CD4-positive, CD25-positive, alpha-beta regulatory T cell (primary cell): Measurements from ENCODE around the gene IQCF2. TPM values are rescaled to one million over a fixed set of nuclear protein-coding genes. Genes with fewer than 3 reads are reported as not detected.

Source experiments
- ATAC-seq, 2 donors: fragments of 150-1000 bp; cut with Tn5 transposase; one replicate each; pipeline ENCODE4 v1.10.0; 2021; ENCODE audit warnings: low read depth in 2 of 2, moderate number of reproducible peaks in 2 of 2, moderate library complexity in 1 of 2
- DNase-seq, 3 donors: peaks; one replicate each; pipeline versions ENCODE4 v3.0.0 to v3.0.0-alpha.2; 2012 to 2022; ENCODE audit warnings: mixed read lengths in 1 of 3
- H3K27ac ChIP-seq: one replicate; pipeline ENCODE4 v1.7.0; 2013; ENCODE audit warnings: mild to moderate bottlenecking, low read length; ENCODE audit not compliant: insufficient read depth, poor library complexity, severe bottlenecking
- H3K27me3 ChIP-seq: one replicate; pipeline ENCODE4 v1.7.0; 2013; ENCODE audit warnings: low read length; ENCODE audit not compliant: control insufficient read depth, insufficient read depth
- H3K36me3 ChIP-seq: one replicate; pipeline ENCODE4 v1.7.0; 2013; ENCODE audit warnings: mild to moderate bottlenecking, low read length, moderate library complexity; ENCODE audit not compliant: control insufficient read depth, insufficient read depth
- H3K4me1 ChIP-seq: 2 replicates; pipeline ENCODE4 v1.7.0; 2013; ENCODE audit warnings: mild to moderate bottlenecking, low read length; ENCODE audit not compliant: insufficient read depth, control insufficient read depth, poor library complexity, severe bottlenecking
- H3K4me3 ChIP-seq: one replicate; pipeline ENCODE4 v1.7.0; 2013; ENCODE audit warnings: low read depth, mild to moderate bottlenecking, low read length, moderate library complexity
- H3K9me3 ChIP-seq, 2 experiments: 1 replicate in 1 of 2; 2 replicates in 1 of 2; pipeline ENCODE4 v1.7.0; 2013; ENCODE audit warnings: low read length in 2 of 2, mild to moderate bottlenecking in 1 of 2, moderate library complexity in 1 of 2; ENCODE audit not compliant: control insufficient read depth in 2 of 2
- H3K27ac Mint-ChIP-seq, 3 donors: one replicate each; pipeline ENCODE4 v1.8.0; 2020 to 2022; ENCODE audit warnings: mild to moderate bottlenecking in 3 of 3, mixed read lengths in 3 of 3, moderate library complexity in 2 of 3
- H3K27me3 Mint-ChIP-seq: one replicate; pipeline ENCODE4 v1.8.0; 2022; ENCODE audit warnings: mild to moderate bottlenecking, mixed read lengths
- H3K36me3 Mint-ChIP-seq: one replicate; pipeline ENCODE4 v1.8.0; 2020; ENCODE audit warnings: mixed read lengths
- H3K4me1 Mint-ChIP-seq, 4 donors: one replicate each; pipeline ENCODE4 v1.8.0; 2020 to 2022; ENCODE audit warnings: mixed read lengths in 4 of 4, mild to moderate bottlenecking in 1 of 4
- H3K4me3 Mint-ChIP-seq, 4 donors: one replicate each; pipeline ENCODE4 v1.8.0; 2020 to 2022; ENCODE audit warnings: mild to moderate bottlenecking in 4 of 4, mixed read lengths in 4 of 4, moderate library complexity in 3 of 4
- H3K9me3 Mint-ChIP-seq, 7 donors: one replicate each; pipeline ENCODE4 v1.8.0; 2020 to 2022; ENCODE audit warnings: mixed read lengths in 7 of 7, mild to moderate bottlenecking in 3 of 7, moderate library complexity in 2 of 7
- polyA plus RNA-seq, 4 donors: library from polyadenylated mRNA; unstranded; fragments of 300-500 nt; fragmentation: Illumina TruSeq; gene quantifications; one replicate each; pipeline ENCODE4 v1.2.3, GENCODE V29; 2021
- total RNA-seq: library from RNA; stranded (reverse); gene quantifications from one replicate; pipeline ENCODE4 v1.2.3, GENCODE V29; 2022

The IQCF2 gene
- total and polyA plus RNA-seq, 5 donors from 2014 or later: not detected

GRCh38 chr3:51879937-51880336 lies 18.5 kb downstream of the IQCF2 start:
- ATAC-seq: no peak
- Mint-ChIP-seq H3K4me1 (no peaks in the 10 kb centered on the region), H3K27me3 (peaks cover 18% of the 10 kb centered on the region), H3K9me3 (peaks cover 0 to 6% (median 0%) of the 10 kb centered on the region in 7 donors), H3K36me3 (no peaks in the 10 kb centered on the region), H3K27ac (no peak overlapping the region), H3K4me3 (no peak overlapping the region)
- Histone ChIP-seq H3K36me3 (no peaks in the 10 kb centered on the region), H3K27ac (no peak overlapping the region), H3K4me1 (no peaks in the 10 kb centered on the region), H3K27me3 (peaks cover 2% of the 10 kb centered on the region), H3K4me3 (no peak overlapping the region), H3K9me3 (no peaks in the 10 kb centered on the region)
- no peak for DNase-seq

- Histone ChIP-seq H3K4me1 (no peaks in the 10 kb centered on the region), H3K36me3 (no peaks in the 10 kb centered on the region), H3K27ac (no peak overlapping the region), H3K27me3 (peaks cover 4% of the 10 kb centered on the region), H3K9me3 (no peaks in the 10 kb centered on the region), H3K4me3 (no peak overlapping the region)
- Mint-ChIP-seq H3K9me3 (no peaks in the 10 kb centered on the region), H3K27me3 (peaks cover 17% of the 10 kb centered on the region), H3K36me3 (no peaks in the 10 kb centered on the region), H3K27ac (no peak overlapping the region), H3K4me3 (no peak overlapping the region), H3K4me1 (no peaks in the 10 kb centered on the region)
- no peak for DNase-seq
- no peak for ATAC-seq
Measured at GRCh38 chr3:51886447-51886846, 25.0 kb downstream of the IQCF2 start.

GRCh38 chr3:51887620-51888019 lies 26.2 kb downstream of the IQCF2 start:
- no peaks in the 10 kb centered on the region for H3K9me3 Mint-ChIP-seq
- ATAC-seq: no peak
- no peak overlapping the region for H3K4me3 ChIP-seq
- H3K4me1 ChIP-seq: no peaks in the 10 kb centered on the region
- H3K27me3 Mint-ChIP-seq: peaks cover 23% of the 10 kb centered on the region
- H3K27me3 ChIP-seq: peaks cover 4% of the 10 kb centered on the region
- no peak for DNase-seq
- no peak overlapping the region for H3K27ac ChIP-seq
- H3K9me3 ChIP-seq: no peaks in the 10 kb centered on the region
- H3K27ac Mint-ChIP-seq: no peak overlapping the region
- H3K4me1 Mint-ChIP-seq: no peaks in the 10 kb centered on the region
- no peak overlapping the region for H3K4me3 Mint-ChIP-seq
- H3K36me3 Mint-ChIP-seq: no peaks in the 10 kb centered on the region
- H3K36me3 ChIP-seq: no peaks in the 10 kb centered on the region

GRCh38 chr3:51888463-51889105 lies 27.2 kb downstream of the IQCF2 start:
- Histone ChIP-seq H3K36me3 (no peaks in the 10 kb centered on the region), H3K27ac (no peak overlapping the region), H3K27me3 (peaks cover 4% of the 10 kb centered on the region), H3K4me1 (no peaks in the 10 kb centered on the region), H3K4me3 (no peak overlapping the region), H3K9me3 (no peaks in the 10 kb centered on the region)
- Mint-ChIP-seq H3K36me3 (no peaks in the 10 kb centered on the region), H3K27me3 (peaks cover 25% of the 10 kb centered on the region), H3K27ac (peak overlapping the region in 1 of 3 donors; percentile 27), H3K4me3 (no peak overlapping the region), H3K9me3 (no peaks in the 10 kb centered on the region), H3K4me1 (no peaks in the 10 kb centered on the region)
- DNase-seq (no peak), ATAC-seq (no peak)

- no peak for ATAC-seq
- H3K9me3 Mint-ChIP-seq: no peaks in the 10 kb centered on the region
Measured at GRCh38 chr3:51891242-51892039, 30.0 kb downstream of the IQCF2 start.

GRCh38 chr3:51894391-51894790 lies 33.0 kb downstream of the IQCF2 start:
- Histone ChIP-seq H3K27ac (no peak overlapping the region), H3K4me1 (no peaks in the 10 kb centered on the region), H3K9me3 (no peaks in the 10 kb centered on the region), H3K4me3 (no peak overlapping the region), H3K36me3 (no peaks in the 10 kb centered on the region), H3K27me3 (no peaks in the 10 kb centered on the region)
- H3K4me3 Mint-ChIP-seq: no peak overlapping the region
- peaks cover 0 to 3% (median 0%) of the 10 kb centered on the region in 7 donors for H3K9me3 Mint-ChIP-seq
- no peak for DNase-seq
- H3K27me3 Mint-ChIP-seq: peaks cover 39% of the 10 kb centered on the region
- H3K36me3 Mint-ChIP-seq: no peaks in the 10 kb centered on the region
- H3K27ac Mint-ChIP-seq: no peak overlapping the region
- no peak for ATAC-seq
- H3K4me1 Mint-ChIP-seq: no peaks in the 10 kb centered on the region

More at GRCh38 chr3:51891242-51892039, 30.0 kb downstream of the IQCF2 start:
- Histone ChIP-seq H3K4me3 (no peak overlapping the region), H3K4me1 (no peaks in the 10 kb centered on the region), H3K9me3 (no peaks in the 10 kb centered on the region), H3K36me3 (no peaks in the 10 kb centered on the region), H3K27me3 (no peaks in the 10 kb centered on the region), H3K27ac (no peak overlapping the region)
- Mint-ChIP-seq H3K4me3 (no peak overlapping the region), H3K4me1 (no peaks in the 10 kb centered on the region), H3K27ac (peak overlapping the region in 1 of 3 donors; percentile 29), H3K36me3 (no peaks in the 10 kb centered on the region), H3K27me3 (peaks cover 23% of the 10 kb centered on the region)
- DNase-seq: no peak

- DNase-seq (no peak), ATAC-seq (no peak)
- H3K36me3 ChIP-seq: no peaks in the 10 kb centered on the region
- H3K27me3 ChIP-seq: no peaks in the 10 kb centered on the region
- no peaks in the 10 kb centered on the region for H3K4me1 ChIP-seq
- Mint-ChIP-seq H3K27me3 (peaks cover 40% of the 10 kb centered on the region), H3K27ac (no peak overlapping the region), H3K9me3 (peaks cover 0 to 3% (median 0%) of the 10 kb centered on the region in 7 donors), H3K4me1 (no peaks in the 10 kb centered on the region), H3K4me3 (no peak overlapping the region), H3K36me3 (no peaks in the 10 kb centered on the region)
- H3K27ac ChIP-seq: no peak overlapping the region
- H3K4me3 ChIP-seq: no peak overlapping the region
- no peaks in the 10 kb centered on the region for H3K9me3 ChIP-seq
Measured at GRCh38 chr3:51894939-51895338, 33.5 kb downstream of the IQCF2 start.
